Endothelial cell of umbilical vein (primary cell): ENCODE data around the gene ZNF283. TPM values are rescaled to one million over a fixed set of nuclear protein-coding genes. Genes with fewer than 3 reads are reported as not detected.

Experiments
- BruUV-seq: library from RNA; stranded (reverse); fragments of 400-500 nt; replicated peaks from 2 replicates; lab custom pipeline; 2021; lab: Mats Ljungman, UMichigan
- CTCF ChIA-PET: fragments of 300-600, 350-600 bp; sonication (Branson Sonifier 250); formaldehyde crosslinking; loops from one replicate; lab custom pipeline; 2021; ENCODE audit warnings: antibody characterized with exemption, inconsistent platforms; lab: Charles Lee
- POLR2A ChIA-PET: fragments of 300-600, 350-600 bp; sonication (Branson Sonifier 250); formaldehyde crosslinking; loops from one replicate; lab custom pipeline; 2021; ENCODE audit warnings: antibody characterized with exemption, inconsistent platforms; lab: Charles Lee
- DNase-seq: peaks from one replicate; pipeline ENCODE4 v3.0.0-alpha.2; 2011; ENCODE audit warnings: low read depth, low spot score
- FAIRE-seq: peaks from 2 replicates; lab custom pipeline; 2011; peaks lifted over from hg19 to GRCh38; lab: Jason Lieb, UNC
- H2AFZ ChIP-seq: 2 replicates; pipeline ENCODE4 v1.6.0; 2012; ENCODE audit warnings: low read depth, low read length, control low read depth, inconsistent platforms
- H3K27ac ChIP-seq: 2 replicates; pipeline ENCODE4 v1.5.1; 2011; ENCODE audit warnings: low read depth, mild to moderate bottlenecking, control low read depth, low read length, moderate library complexity; ENCODE audit not compliant: insufficient read depth
- H3K27me3 ChIP-seq, 2 experiments: 2 replicates each; pipeline versions ENCODE4 v1.6.0 to v1.6.1; 2011; ENCODE audit warnings: low read length in 2 of 2, mixed read lengths in 1 of 2; ENCODE audit not compliant: control insufficient read depth in 2 of 2, insufficient read depth in 2 of 2
- H3K36me3 ChIP-seq, 2 experiments: 2 replicates in 1 of 2; 3 replicates in 1 of 2; pipeline ENCODE4 v1.5.1; 2011; ENCODE audit warnings: low read length in 2 of 2, mild to moderate bottlenecking in 1 of 2, moderate library complexity in 1 of 2; ENCODE audit not compliant: control insufficient read depth in 2 of 2, insufficient read depth in 2 of 2; ENCODE audit errors: extremely low read depth in 1 of 2
- H3K4me1 ChIP-seq: 3 replicates; pipeline ENCODE4 v1.5.1; 2011; ENCODE audit warnings: mild to moderate bottlenecking, low read length; ENCODE audit not compliant: control insufficient read depth, insufficient read depth; ENCODE audit errors: extremely low read depth
- H3K4me2 ChIP-seq: 2 replicates; pipeline ENCODE4 v1.6.1; 2011; ENCODE audit warnings: low read length, control low read depth, mixed read lengths; ENCODE audit not compliant: insufficient read depth
- H3K4me3 ChIP-seq, 3 experiments: fragments of 200-600 bp in 1 of 3; sonication (generic), shearing (Covaris generic) in 1 of 3; replicated peaks in 1 of 3; 2 replicates each; pipeline ENCODE4 v1.5.1; 2011 to 2016; ENCODE audit warnings: control low read depth in 3 of 3, low read length in 3 of 3, mild to moderate bottlenecking in 2 of 3, inconsistent platforms in 1 of 3, low read depth in 1 of 3, moderate library complexity in 1 of 3; ENCODE audit not compliant: insufficient read depth in 1 of 3
- H3K79me2 ChIP-seq: 2 replicates; pipeline ENCODE4 v1.6.0; 2012; ENCODE audit warnings: low read length, inconsistent platforms; ENCODE audit not compliant: control insufficient read depth, insufficient read depth
- H3K9ac ChIP-seq: replicated peaks from 2 replicates; pipeline ENCODE3; 2011; ENCODE audit warnings: low read length, control low read depth; ENCODE audit not compliant: insufficient read depth; ENCODE audit errors: extremely low read depth
- H3K9me1 ChIP-seq: replicated peaks from 3 replicates; pipeline ENCODE4 v1.6.0; 2011; ENCODE audit warnings: mild to moderate bottlenecking, low read length; ENCODE audit not compliant: control insufficient read depth, insufficient read depth; ENCODE audit errors: extremely low read depth
- H3K9me3 ChIP-seq: replicated peaks from 2 replicates; pipeline ENCODE4 v1.5.1; 2012; ENCODE audit warnings: low read length, inconsistent platforms; ENCODE audit not compliant: control insufficient read depth, insufficient read depth
- H4K20me1 ChIP-seq: replicated peaks from 2 replicates; pipeline ENCODE3; 2011; ENCODE audit warnings: mild to moderate bottlenecking, low read length; ENCODE audit not compliant: control insufficient read depth, insufficient read depth; ENCODE audit errors: extremely low read depth
- CTCF ChIP-seq, 2 donors: IDR thresholded peaks; 1 replicate in 1 of 2; 2 replicates in 1 of 2; pipeline ENCODE4 v1.5.1; 2011; ENCODE audit warnings: low read length in 2 of 2, mild to moderate bottlenecking in 2 of 2, moderate library complexity in 2 of 2, control low read depth in 1 of 2, inconsistent platforms in 1 of 2, low read depth in 1 of 2; ENCODE audit not compliant: insufficient read depth in 1 of 2; ENCODE audit errors: extremely low read depth in 1 of 2
- EZH2 ChIP-seq: IDR thresholded peaks from 2 replicates; pipeline ENCODE4 v1.6.1; 2012; ENCODE audit warnings: borderline replicate concordance, low read depth, mild to moderate bottlenecking, moderate library complexity, low read length, inconsistent platforms; ENCODE audit not compliant: severe bottlenecking
- FOS ChIP-seq: IDR thresholded peaks from 2 replicates; pipeline ENCODE4 v1.6.1; 2011; ENCODE audit warnings: mild to moderate bottlenecking, low read length, moderate library complexity, borderline replicate concordance; ENCODE audit not compliant: insufficient read depth
- GATA2 ChIP-seq: IDR thresholded peaks from 2 replicates; pipeline ENCODE4 v1.7.0; 2011; ENCODE audit warnings: low read depth, mild to moderate bottlenecking, moderate library complexity, mixed read lengths, low read length; ENCODE audit not compliant: insufficient read length, insufficient read depth
- JUN ChIP-seq: IDR thresholded peaks from 2 replicates; pipeline ENCODE4 v1.6.1; 2011; ENCODE audit warnings: borderline replicate concordance, low read depth; ENCODE audit not compliant: insufficient read length, insufficient read depth
- MAX ChIP-seq: IDR thresholded peaks from 2 replicates; pipeline ENCODE4 v1.6.1; 2011; ENCODE audit not compliant: insufficient read depth, insufficient read length
- MYC ChIP-seq: IDR thresholded peaks from one replicate; pipeline ENCODE4 v1.6.1; 2011; ENCODE audit warnings: mild to moderate bottlenecking, low read depth, low read length
- POLR2A ChIP-seq: IDR thresholded peaks from 2 replicates; pipeline ENCODE4 v1.6.1; 2012; ENCODE audit warnings: low read depth, mild to moderate bottlenecking, control low read depth, low read length
- POLR2AphosphoS5 ChIP-seq: IDR thresholded peaks from 2 replicates; pipeline ENCODE4 v1.6.1; 2012; ENCODE audit warnings: low read depth, mild to moderate bottlenecking, control low read depth, low read length, moderate library complexity; ENCODE audit not compliant: insufficient read depth
- dilution Hi-C: fragments of 300-500 bp; cut with MboI; formaldehyde crosslinking; loops from one replicate; pipeline ENCODE4 v1.15.0; 2019; ENCODE audit warnings: low sequenced_read_pairs; ENCODE audit not compliant: extremely low pct_ligation_motif_present
- intact Hi-C: fragments of 100-400 bp; cut with micrococcal nuclease; formaldehyde crosslinking; loops from one replicate; pipeline ENCODE4 v1.10.0; 2022
- polyA plus RNA-seq, 4 experiments: library from polyadenylated mRNA; depleted of rRNA in 3 of 4; stranded (reverse) in 3 of 4; unstranded in 1 of 4; fragments of >200 nt; gene quantifications; 2 replicates each; pipeline versions ENCODE4 v1.2.1 to v1.2.3, GENCODE V29; 2011 to 2012; ENCODE audit warnings: missing spikeins in 1 of 4
- total RNA-seq: library from RNA; stranded (reverse); gene quantifications from 2 replicates; pipeline ENCODE4 v1.2.3, GENCODE V29; 2021

The ZNF283 gene
- total and polyA plus RNA-seq, 2 donors (not counting 3 experiments of a cell fraction or from before 2014, with no cell fraction given) = 1.9 to 10.7 TPM

GRCh38 chr19:43806848-43807247 is 20.3 kb upstream of the ZNF283 start:
- H3K27me3 ChIP-seq = no peaks in the 10 kb centered on the region

GRCh38 chr19:43807651-43808050 is 19.5 kb upstream of the ZNF283 start:
- Histone ChIP-seq H3K36me3 (no peaks in the 10 kb centered on the region), H2AFZ (no peak overlapping the region), H3K4me1 (no peaks in the 10 kb centered on the region), H3K27me3 (no peaks in the 10 kb centered on the region), H3K79me2 (no peaks in the 10 kb centered on the region), H3K27ac (no peak overlapping the region), H3K9me1 (no peaks in the 10 kb centered on the region), H3K9ac (no peak overlapping the region), H3K9me3 (no peaks in the 10 kb centered on the region), H3K4me3 (no peak overlapping the region), H3K4me2 (no peak overlapping the region), H4K20me1 (no peaks in the 10 kb centered on the region)
- dilution Hi-C loops = no loop called here
- POLR2A ChIA-PET = no interaction called here
- no TSS peak for BruUV-seq
- intact Hi-C loops = loop anchor here (2.0 to 5.0 kb wide), 2 partner anchors 139 to 360 kb away; no protein-coding TSS in a partner anchor
- no peak for FAIRE-seq
- CTCF ChIA-PET = interaction anchor here (2.8 to 5.0 kb wide), 2 partner anchors 11 to 62 kb away, joined by 19 to 136 read pairs; no protein-coding TSS in a partner anchor
- no peak for DNase-seq
- no peak for TF ChIP-seq MYC
- TF ChIP-seq EZH2 = no peak
- TF ChIP-seq JUN = no peak
- TF ChIP-seq POLR2AphosphoS5 = no peak
- TF ChIP-seq GATA2 = no peak
- no peak for TF ChIP-seq CTCF (IDR thresholded peaks at IDR 0.05; ENCODE audit: extremely low read depth in 1 of 2, insufficient read depth in 1 of 2, low read depth in 1 of 2, low read length in 2 of 2)
- TF ChIP-seq MAX = no peak
- no peak for TF ChIP-seq POLR2A
- TF ChIP-seq FOS = no peak

More at GRCh38 chr19:43806848-43807247, 20.3 kb upstream of the ZNF283 start:
- DNase-seq (no peak), FAIRE-seq (peak; percentile 57)
- Histone ChIP-seq H3K9me1 (no peaks in the 10 kb centered on the region), H3K4me3 (no peak overlapping the region), H3K4me1 (no peaks in the 10 kb centered on the region), H3K9ac (no peak overlapping the region), H3K4me2 (no peak overlapping the region), H3K9me3 (no peaks in the 10 kb centered on the region), H3K79me2 (no peaks in the 10 kb centered on the region), H3K27ac (no peak overlapping the region), H4K20me1 (no peaks in the 10 kb centered on the region), H3K36me3 (no peaks in the 10 kb centered on the region), H2AFZ (no peak overlapping the region)
- no peak for TF ChIP-seq POLR2A
- TF ChIP-seq JUN = no peak
- TF ChIP-seq FOS = no peak
- TF ChIP-seq EZH2 = no peak
- CTCF ChIA-PET = interaction anchor here (1.2 to 5.0 kb wide), 4 partner anchors 32 to 62 kb away, joined by 3 to 136 read pairs (median 4); no protein-coding TSS in a partner anchor
- POLR2A ChIA-PET = no interaction called here
- intact Hi-C loops = loop anchor here (5.0 kb wide), 1 partner anchor 360 kb away; no protein-coding TSS in a partner anchor
- BruUV-seq = no TSS peak
- dilution Hi-C loops = no loop called here
